ENCODE results near the gene TRIM8. TPM values are rescaled to one million over a fixed set of nuclear protein-coding genes. Genes with fewer than 3 reads are reported as not detected.

TRIM8 gene
- total and polyA plus RNA-seq, 9 of the 15 experiments (the other 6 are each of a cell fraction or from before 2014, with no cell fraction given): 1.7 to 26.0 (median 9.1) TPM

GRCh38 chr10:102605712-102606111 lies 38.6 kb upstream of the TRIM8 start:
- Histone ChIP-seq H3K4me2 (ENCODE audit: insufficient read depth, low read length) (no peak overlapping the region), H3K4me1 (replicated peaks in 1 of 2; ENCODE audit: control insufficient read depth in 2 of 2, insufficient read depth in 2 of 2, low read length in 2 of 2) (peaks cover 11 to 21% of the 10 kb centered on the region in 2 experiments; a peak in 3 of 5 replicates), H2AFZ (ENCODE audit: low read depth, low read length) (no peak overlapping the region), H3K27me3 (ENCODE audit: control insufficient read depth in 2 of 2, insufficient read depth in 2 of 2, low read length in 2 of 2) (no peaks in the 10 kb centered on the region), H3K9ac (ENCODE audit: insufficient read depth in 1 of 2, low read depth in 2 of 2, low read length in 2 of 2) (no peak overlapping the region), H3K36me3 (ENCODE audit: control insufficient read depth, insufficient read depth, low read length) (peaks cover 7% of the 10 kb centered on the region; the same call in 1 of the 3 replicates), H3K79me2 (ENCODE audit: control insufficient read depth, insufficient read depth, low read length) (no peaks in the 10 kb centered on the region), H3K9me3 (replicated peaks; ENCODE audit: control insufficient read depth, insufficient read depth, low read depth, low read length) (no peaks in the 10 kb centered on the region), H4K20me1 (replicated peaks; ENCODE audit: control insufficient read depth, insufficient read depth, low read length) (no peaks in the 10 kb centered on the region), H3K27ac (ENCODE audit: extremely low read depth, low read depth, low read length) (no peak overlapping the region), H3K9me1 (ENCODE audit: control insufficient read depth, insufficient read depth, low read length) (no peaks in the 10 kb centered on the region), H3K4me3 (no peak overlapping the region)
- in situ Hi-C loops (cut with MboI) (loop anchor here (25.0 kb wide), 1 partner anchor 768 kb away; the partner anchor contains the start of gene KCNIP2), intact Hi-C loops (cut with micrococcal nuclease) (loop anchor here (5.0 kb wide), 1 partner anchor 37 kb away; the partner anchor contains the start of gene TRIM8)
- no peak for DNase-seq (ENCODE audit: extremely low read depth in 1 of 4, low spot score in 3 of 4)
- no TSS peak for BruUV-seq (replicated peaks)
- TF ChIP-seq ZNF395 (CRISPR knock-in tag; IDR thresholded peaks at IDR 0.05) (no peak), HNRNPK (IDR thresholded peaks at IDR 0.05; ENCODE audit: low read depth, low read length, poor library complexity, severe bottlenecking) (no peak), BMI1 (IDR thresholded peaks at IDR 0.05; ENCODE audit: low read length) (no peak), ZBTB26 (CRISPR knock-in tag; IDR thresholded peaks at IDR 0.05) (no peak), ZC3H11A (IDR thresholded peaks at IDR 0.05; ENCODE audit: low read depth, low read length) (no peak), CAMTA2 (CRISPR knock-in tag; conservative IDR thresholded peaks at IDR 0.05) (no peak)
- POLR2A ChIA-PET: interaction anchor here (1.2 kb wide), 1 partner anchor 9 kb away, joined by 4 read pairs; no protein-coding TSS in a partner anchor
- FAIRE-seq: no peak
- no peak for ATAC-seq
- CTCF ChIA-PET (ENCODE audit: low intra/inter-chr PET ratio): no interaction called here
- WGBS (ENCODE audit: insufficient coverage, low coverage, missing lambda C conversion rate): 74% methylated on average over 4 of the region's 5 CpGs
